Prostate gland (tissue), 2 donors: ENCODE data around the gene DMBX1.

Experiments used
- POLR2A ChIP-seq: fragments of 450-650 bp; IDR thresholded peaks from one replicate; pipeline ENCODE4 v1.6.1; 2016; ENCODE audit warnings: antibody characterized with exemption, mild to moderate bottlenecking
- POLR2AphosphoS5 ChIP-seq: sonication (generic); formaldehyde crosslinking; IDR thresholded peaks from one replicate; pipeline ENCODE4 v1.6.1; 2017; ENCODE audit warnings: antibody characterized with exemption
- TF ChIP-seq, protein P1 (sequence below), 4 experiments: fragments of 200-600 bp in 2 of 4; fragments of 450-650 bp in 2 of 4; sonication (generic) in 2 of 4; IDR thresholded peaks; 1 replicate in 3 of 4; 2 replicates in 1 of 4; pipeline ENCODE4 v1.5.1; 2016 to 2019; ENCODE audit warnings: antibody characterized with exemption in 4 of 4, mild to moderate bottlenecking in 2 of 4, moderate library complexity in 2 of 4

DNA sequence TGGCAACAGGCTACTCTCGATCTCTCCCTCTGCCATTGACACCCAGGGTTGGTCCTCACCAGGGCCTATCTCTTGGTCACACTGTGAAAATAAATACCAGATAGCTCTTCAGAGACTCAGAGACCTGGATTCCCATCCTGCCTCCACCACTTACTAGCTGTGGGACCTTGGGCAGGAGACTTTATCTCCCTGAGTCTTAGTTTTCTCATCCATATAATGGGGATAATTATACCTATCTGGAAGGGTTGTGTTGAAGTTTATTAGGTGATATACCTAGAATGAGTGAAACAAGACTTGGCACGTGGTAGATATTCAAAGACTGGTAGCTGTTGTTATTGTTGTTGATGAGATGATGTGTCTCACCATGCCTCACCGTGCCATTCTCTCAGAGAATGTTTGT, 7.4 kb downstream of the DMBX1 start:
- TF ChIP-seq, protein P1, sequence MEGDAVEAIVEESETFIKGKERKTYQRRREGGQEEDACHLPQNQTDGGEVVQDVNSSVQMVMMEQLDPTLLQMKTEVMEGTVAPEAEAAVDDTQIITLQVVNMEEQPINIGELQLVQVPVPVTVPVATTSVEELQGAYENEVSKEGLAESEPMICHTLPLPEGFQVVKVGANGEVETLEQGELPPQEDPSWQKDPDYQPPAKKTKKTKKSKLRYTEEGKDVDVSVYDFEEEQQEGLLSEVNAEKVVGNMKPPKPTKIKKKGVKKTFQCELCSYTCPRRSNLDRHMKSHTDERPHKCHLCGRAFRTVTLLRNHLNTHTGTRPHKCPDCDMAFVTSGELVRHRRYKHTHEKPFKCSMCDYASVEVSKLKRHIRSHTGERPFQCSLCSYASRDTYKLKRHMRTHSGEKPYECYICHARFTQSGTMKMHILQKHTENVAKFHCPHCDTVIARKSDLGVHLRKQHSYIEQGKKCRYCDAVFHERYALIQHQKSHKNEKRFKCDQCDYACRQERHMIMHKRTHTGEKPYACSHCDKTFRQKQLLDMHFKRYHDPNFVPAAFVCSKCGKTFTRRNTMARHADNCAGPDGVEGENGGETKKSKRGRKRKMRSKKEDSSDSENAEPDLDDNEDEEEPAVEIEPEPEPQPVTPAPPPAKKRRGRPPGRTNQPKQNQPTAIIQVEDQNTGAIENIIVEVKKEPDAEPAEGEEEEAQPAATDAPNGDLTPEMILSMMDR (IDR thresholded peaks at IDR 0.05): no peak
- no peak for TF ChIP-seq POLR2A
- TF ChIP-seq POLR2AphosphoS5: no peak
